ENCODE results near the gene PTPRN2. TPM values are rescaled to one million over a fixed set of nuclear protein-coding genes. Genes with fewer than 3 reads are reported as not detected.

The PTPRN2 gene
- total RNA-seq, 1 experiment from 2014 or later: not detected

DNA sequence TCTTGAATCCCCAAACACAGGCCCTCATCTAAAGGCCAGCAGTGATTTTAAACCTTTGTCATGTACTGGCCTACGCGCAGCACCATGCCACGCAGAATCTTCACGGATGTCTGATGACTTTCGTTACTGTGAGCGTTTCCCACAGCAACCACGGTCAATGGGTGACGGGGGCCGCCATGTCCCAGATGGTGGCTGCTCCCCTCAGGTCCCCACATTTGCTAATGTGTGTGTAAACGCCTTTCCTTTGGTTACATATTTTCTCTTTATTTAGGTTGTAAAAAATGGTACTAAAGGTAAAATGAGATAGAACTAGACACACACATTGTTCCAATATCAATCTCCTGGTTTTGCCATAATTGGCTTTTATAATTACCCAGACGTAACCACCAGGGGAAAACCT is 699.0 kb downstream of the PTPRN2 start:
- no peak for TF ChIP-seq EZH2 (IDR thresholded peaks at IDR 0.05; ENCODE audit: low read depth)
- TF ChIP-seq, protein P1, sequence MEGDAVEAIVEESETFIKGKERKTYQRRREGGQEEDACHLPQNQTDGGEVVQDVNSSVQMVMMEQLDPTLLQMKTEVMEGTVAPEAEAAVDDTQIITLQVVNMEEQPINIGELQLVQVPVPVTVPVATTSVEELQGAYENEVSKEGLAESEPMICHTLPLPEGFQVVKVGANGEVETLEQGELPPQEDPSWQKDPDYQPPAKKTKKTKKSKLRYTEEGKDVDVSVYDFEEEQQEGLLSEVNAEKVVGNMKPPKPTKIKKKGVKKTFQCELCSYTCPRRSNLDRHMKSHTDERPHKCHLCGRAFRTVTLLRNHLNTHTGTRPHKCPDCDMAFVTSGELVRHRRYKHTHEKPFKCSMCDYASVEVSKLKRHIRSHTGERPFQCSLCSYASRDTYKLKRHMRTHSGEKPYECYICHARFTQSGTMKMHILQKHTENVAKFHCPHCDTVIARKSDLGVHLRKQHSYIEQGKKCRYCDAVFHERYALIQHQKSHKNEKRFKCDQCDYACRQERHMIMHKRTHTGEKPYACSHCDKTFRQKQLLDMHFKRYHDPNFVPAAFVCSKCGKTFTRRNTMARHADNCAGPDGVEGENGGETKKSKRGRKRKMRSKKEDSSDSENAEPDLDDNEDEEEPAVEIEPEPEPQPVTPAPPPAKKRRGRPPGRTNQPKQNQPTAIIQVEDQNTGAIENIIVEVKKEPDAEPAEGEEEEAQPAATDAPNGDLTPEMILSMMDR (conservative IDR thresholded peaks at IDR 0.05): no peak
- intact Hi-C loops (cut with micrococcal nuclease; ENCODE audit: unreplicated experiment): no loop called here
- Histone ChIP-seq H3K9me2 (ENCODE audit: insufficient read depth) (no peaks in the 10 kb centered on the region), H3K4me2 (no peak overlapping the region), H3K4me1 (replicated peaks; ENCODE audit: insufficient read depth) (no peaks in the 10 kb centered on the region), H3K36me3 (ENCODE audit: low read depth) (no peaks in the 10 kb centered on the region), H3K9me3 (ENCODE audit: insufficient read depth, low read depth) (no peaks in the 10 kb centered on the region; the same call in 1 of the 2 replicates), H3F3A (ENCODE audit: insufficient read depth, low read depth) (no peaks in the 10 kb centered on the region), H3K27ac (no peak overlapping the region), H2AFZ (no peak overlapping the region), H3K4me3 (no peak overlapping the region), H4K20me1 (ENCODE audit: insufficient read depth) (no peaks in the 10 kb centered on the region), H3K79me2 (ENCODE audit: low read depth) (no peaks in the 10 kb centered on the region), H3K27me3 (ENCODE audit: insufficient read depth, low read depth) (peaks cover 92% of the 10 kb centered on the region)
- DNase-seq: no peak
- no TSS peak for BruUV-seq (replicated peaks)
- ChIA-PET CTCF (no interaction called here), POLR2A (ENCODE audit: unreplicated experiment) (no interaction called here)

DNA sequence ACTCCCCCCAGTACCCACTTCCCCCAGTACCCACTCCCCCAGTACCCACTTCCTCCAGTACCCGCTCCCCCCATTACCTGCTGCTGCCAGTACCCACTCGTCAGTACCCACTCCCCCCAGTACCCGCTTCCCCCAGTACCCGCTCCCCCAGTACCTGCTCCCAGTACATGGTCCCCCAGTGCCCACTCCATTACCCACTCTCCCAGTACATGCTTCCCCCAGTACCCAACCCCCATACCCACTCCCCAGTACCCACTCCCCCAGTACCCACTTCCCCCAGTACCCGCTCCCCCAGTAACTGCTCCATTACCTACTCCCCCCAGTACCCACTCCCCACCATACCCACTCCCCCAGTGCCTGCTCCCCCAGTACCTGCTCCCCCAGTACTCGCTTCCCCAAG is 700.2 kb downstream of the PTPRN2 start:
- Histone ChIP-seq H3K4me3 (no peak overlapping the region), H3K27ac (no peak overlapping the region), H3K9me2 (ENCODE audit: insufficient read depth) (no peaks in the 10 kb centered on the region), H3K4me2 (no peak overlapping the region), H3K9me3 (ENCODE audit: insufficient read depth, low read depth) (no peaks in the 10 kb centered on the region; the same call in 1 of the 2 replicates), H2AFZ (no peak overlapping the region), H3K4me1 (replicated peaks; ENCODE audit: insufficient read depth) (no peaks in the 10 kb centered on the region), H3F3A (ENCODE audit: insufficient read depth, low read depth) (no peaks in the 10 kb centered on the region), H3K79me2 (ENCODE audit: low read depth) (no peaks in the 10 kb centered on the region), H3K27me3 (ENCODE audit: insufficient read depth, low read depth) (peaks cover 80% of the 10 kb centered on the region), H4K20me1 (ENCODE audit: insufficient read depth) (no peaks in the 10 kb centered on the region), H3K36me3 (ENCODE audit: low read depth) (no peaks in the 10 kb centered on the region)
- CTCF ChIA-PET: no interaction called here
- POLR2A ChIA-PET (ENCODE audit: unreplicated experiment): no interaction called here
- intact Hi-C loops (cut with micrococcal nuclease; ENCODE audit: unreplicated experiment): no loop called here
- DNase-seq: no peak
- TF ChIP-seq EZH2 (IDR thresholded peaks at IDR 0.05; ENCODE audit: low read depth): no peak
- TF ChIP-seq, protein P1 (conservative IDR thresholded peaks at IDR 0.05): no peak
- no TSS peak for BruUV-seq (replicated peaks)

DNA sequence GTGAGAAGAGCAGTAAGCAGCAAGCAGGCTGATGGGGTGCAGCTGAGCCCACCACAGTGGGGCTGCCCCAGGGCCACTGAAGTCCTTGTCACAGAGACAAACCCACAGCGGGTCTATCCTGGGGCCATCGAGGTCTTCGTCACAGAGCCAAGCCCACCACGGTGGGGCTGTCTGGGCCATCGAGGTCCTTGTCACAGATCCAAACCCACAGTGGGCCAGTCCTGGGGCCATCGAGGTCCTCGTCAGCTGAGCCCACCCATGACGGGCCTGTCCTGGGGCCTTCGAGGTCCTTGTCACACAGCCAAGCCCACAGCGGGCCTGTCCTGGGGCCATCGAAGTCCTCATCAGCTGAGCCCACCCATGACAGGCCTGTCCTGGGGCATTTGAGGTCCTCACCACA is 700.9 kb downstream of the PTPRN2 start:
- no peaks in the 10 kb centered on the region for H3K79me2 ChIP-seq (ENCODE audit: low read depth)
- H3K4me1 ChIP-seq (replicated peaks; ENCODE audit: insufficient read depth): no peaks in the 10 kb centered on the region
- no peak overlapping the region for H3K27ac ChIP-seq
- no peak overlapping the region for H2AFZ ChIP-seq
- CTCF ChIA-PET: no interaction called here
- no peaks in the 10 kb centered on the region for H3K9me2 ChIP-seq (ENCODE audit: insufficient read depth)
- TF ChIP-seq, protein P1 (conservative IDR thresholded peaks at IDR 0.05): no peak
- no peak for TF ChIP-seq EZH2 (IDR thresholded peaks at IDR 0.05; ENCODE audit: low read depth)
- no peak overlapping the region for H3K4me2 ChIP-seq
- no peak for DNase-seq
- no TSS peak for BruUV-seq (replicated peaks)
- no peaks in the 10 kb centered on the region for H3F3A ChIP-seq (ENCODE audit: insufficient read depth, low read depth)
- no peaks in the 10 kb centered on the region; the same call in 1 of the 2 replicates for H3K9me3 ChIP-seq (ENCODE audit: insufficient read depth, low read depth)
- H4K20me1 ChIP-seq (ENCODE audit: insufficient read depth): no peaks in the 10 kb centered on the region
- intact Hi-C loops (cut with micrococcal nuclease; ENCODE audit: unreplicated experiment): no loop called here
- H3K4me3 ChIP-seq: no peak overlapping the region
- POLR2A ChIA-PET (ENCODE audit: unreplicated experiment): no interaction called here
- H3K36me3 ChIP-seq (ENCODE audit: low read depth): no peaks in the 10 kb centered on the region
- H3K27me3 ChIP-seq (ENCODE audit: insufficient read depth, low read depth): peaks cover 73% of the 10 kb centered on the region

Measured in PC-9 (cell line).